Measurements from ENCODE around the gene ZBBX.

GRCh38 chr3:167350245-167350862, 29.7 kb downstream of the ZBBX start:
- TF ChIP-seq, protein P1, sequence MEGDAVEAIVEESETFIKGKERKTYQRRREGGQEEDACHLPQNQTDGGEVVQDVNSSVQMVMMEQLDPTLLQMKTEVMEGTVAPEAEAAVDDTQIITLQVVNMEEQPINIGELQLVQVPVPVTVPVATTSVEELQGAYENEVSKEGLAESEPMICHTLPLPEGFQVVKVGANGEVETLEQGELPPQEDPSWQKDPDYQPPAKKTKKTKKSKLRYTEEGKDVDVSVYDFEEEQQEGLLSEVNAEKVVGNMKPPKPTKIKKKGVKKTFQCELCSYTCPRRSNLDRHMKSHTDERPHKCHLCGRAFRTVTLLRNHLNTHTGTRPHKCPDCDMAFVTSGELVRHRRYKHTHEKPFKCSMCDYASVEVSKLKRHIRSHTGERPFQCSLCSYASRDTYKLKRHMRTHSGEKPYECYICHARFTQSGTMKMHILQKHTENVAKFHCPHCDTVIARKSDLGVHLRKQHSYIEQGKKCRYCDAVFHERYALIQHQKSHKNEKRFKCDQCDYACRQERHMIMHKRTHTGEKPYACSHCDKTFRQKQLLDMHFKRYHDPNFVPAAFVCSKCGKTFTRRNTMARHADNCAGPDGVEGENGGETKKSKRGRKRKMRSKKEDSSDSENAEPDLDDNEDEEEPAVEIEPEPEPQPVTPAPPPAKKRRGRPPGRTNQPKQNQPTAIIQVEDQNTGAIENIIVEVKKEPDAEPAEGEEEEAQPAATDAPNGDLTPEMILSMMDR (IDR thresholded peaks at IDR 0.05): no peak
- TF ChIP-seq POLR2A (IDR thresholded peaks at IDR 0.05) (no peak), POLR2AphosphoS5 (IDR thresholded peaks at IDR 0.05) (no peak)

All from breast epithelium (tissue), 3 donors.